H1 (cell line): ENCODE results near the gene UBE2O. TPM values are rescaled to one million over a fixed set of nuclear protein-coding genes. Genes with fewer than 3 reads are reported as not detected.

Source experiments
- CTCF ChIA-PET: fragments of 300-600 bp; sonication (Branson Sonifier 250); formaldehyde crosslinking; loops from one replicate; lab custom pipeline; 2021; ENCODE audit not compliant: partially characterized antibody; lab: Charles Lee
- POLR2A ChIA-PET: fragments of 300-600 bp; sonication (Branson Sonifier 250); formaldehyde crosslinking; loops from one replicate; lab custom pipeline; 2021; ENCODE audit warnings: inconsistent platforms; ENCODE audit not compliant: partially characterized antibody; lab: Charles Lee
- DNase-seq, 2 experiments: peaks; one replicate each; pipeline versions ENCODE4 v3.0.0 to v3.0.0-alpha.2; 2010 to 2022; ENCODE audit warnings: low spot score in 2 of 2, low read depth in 1 of 2, mixed read lengths in 1 of 2
- FAIRE-seq: peaks from 2 replicates; lab custom pipeline; 2011; peaks lifted over from hg19 to GRCh38; lab: Jason Lieb, UNC
- H2AFZ ChIP-seq: 2 replicates; pipeline ENCODE4 v1.8.1; 2012; ENCODE audit warnings: low read length, inconsistent platforms
- H2AK5ac ChIP-seq: 2 replicates; pipeline ENCODE4 v1.6.1; 2013; ENCODE audit warnings: low read depth, low read length
- H2BK120ac ChIP-seq: replicated peaks from 2 replicates; pipeline ENCODE3; 2013; ENCODE audit warnings: low read depth, low read length, inconsistent platforms
- H2BK12ac ChIP-seq: 2 replicates; pipeline ENCODE4 v1.6.1; 2013; ENCODE audit warnings: low read depth, low read length
- H2BK15ac ChIP-seq: 2 replicates; pipeline ENCODE4 v1.6.1; 2013; ENCODE audit warnings: low read length
- H2BK20ac ChIP-seq: 2 replicates; pipeline ENCODE4 v1.6.1; 2013; ENCODE audit warnings: low read length
- H2BK5ac ChIP-seq: 2 replicates; pipeline ENCODE4 v1.6.1; 2013; ENCODE audit warnings: low read depth, low read length
- H3K14ac ChIP-seq: 2 replicates; pipeline ENCODE4 v1.6.1; 2013; ENCODE audit warnings: inconsistent platforms; ENCODE audit not compliant: insufficient read length
- H3K18ac ChIP-seq: 2 replicates; pipeline ENCODE4 v1.6.1; 2013; ENCODE audit warnings: low read length; ENCODE audit errors: extremely low read depth
- H3K23ac ChIP-seq: 2 replicates; pipeline ENCODE4 v1.6.1; 2013; ENCODE audit warnings: inconsistent platforms; ENCODE audit not compliant: insufficient read length
- H3K23me2 ChIP-seq: 2 replicates; pipeline ENCODE4 v1.6.1; 2013; ENCODE audit warnings: low read depth, low read length
- H3K27ac ChIP-seq: 2 replicates; pipeline ENCODE4 v1.6.1; 2011; ENCODE audit warnings: low read depth, low read length, inconsistent platforms
- H3K27me3 ChIP-seq, 4 experiments: replicated peaks in 1 of 4; 1 replicate in 1 of 4; 2 replicates in 3 of 4; pipeline versions ENCODE4 v1.6.1 to v1.8.1; 2011 to 2013; ENCODE audit warnings: low read length in 3 of 4, mild to moderate bottlenecking in 3 of 4, inconsistent platforms in 2 of 4, mixed read lengths in 2 of 4, moderate library complexity in 1 of 4; ENCODE audit not compliant: control insufficient read depth in 3 of 4, insufficient read depth in 3 of 4; ENCODE audit errors: extremely low read depth in 1 of 4
- H3K36me3 ChIP-seq, 4 experiments: 2 replicates each; pipeline versions ENCODE4 v1.6.1 to v1.8.1; 2011 to 2013; ENCODE audit warnings: mild to moderate bottlenecking in 4 of 4, low read length in 3 of 4, moderate library complexity in 2 of 4, control low read depth in 1 of 4, inconsistent platforms in 1 of 4; ENCODE audit not compliant: insufficient read depth in 4 of 4, control insufficient read depth in 2 of 4
- H3K4ac ChIP-seq: replicated peaks from 2 replicates; pipeline ENCODE3; 2013; ENCODE audit warnings: low read length, low read depth, mixed read lengths, inconsistent platforms; ENCODE audit not compliant: insufficient read length
- H3K4me1 ChIP-seq, 4 experiments: replicated peaks in 1 of 4; 1 replicate in 1 of 4; 2 replicates in 3 of 4; pipeline versions ENCODE4 v1.6.1 to v1.8.1; 2011 to 2013; ENCODE audit warnings: low read length in 3 of 4, inconsistent platforms in 2 of 4, mixed read lengths in 1 of 4; ENCODE audit not compliant: insufficient read depth in 4 of 4, control insufficient read depth in 3 of 4
- H3K4me2 ChIP-seq, 2 experiments: 2 replicates each; pipeline versions ENCODE4 v1.6.1 to v1.8.1; 2011 to 2013; ENCODE audit warnings: low read depth in 2 of 2, low read length in 2 of 2, control low read depth in 1 of 2, inconsistent platforms in 1 of 2, mild to moderate bottlenecking in 1 of 2; ENCODE audit not compliant: insufficient read depth in 1 of 2
- H3K4me3 ChIP-seq, 4 experiments: fragments of 200-600, 300-600 bp in 1 of 4; sonication (generic), shearing (Covaris generic), sonication (Bioruptor Twin) in 1 of 4; 2 replicates each; pipeline versions ENCODE4 v1.5.1 to v1.8.1; 2011 to 2016; ENCODE audit warnings: low read length in 4 of 4, low read depth in 3 of 4, control low read depth in 2 of 4, inconsistent platforms in 2 of 4, mild to moderate bottlenecking in 2 of 4, mixed read lengths in 1 of 4, moderate library complexity in 1 of 4; ENCODE audit not compliant: insufficient read depth in 2 of 4; ENCODE audit errors: extremely low read depth in 1 of 4
- H3K56ac ChIP-seq: replicated peaks from 2 replicates; pipeline ENCODE3; 2013; ENCODE audit warnings: low read depth, mild to moderate bottlenecking, mixed read lengths, low read length, inconsistent platforms; ENCODE audit not compliant: insufficient read length
- H3K79me1 ChIP-seq: 2 replicates; pipeline ENCODE4 v1.6.1; 2013; ENCODE audit warnings: low read depth, low read length, control low read depth
- H3K79me2 ChIP-seq, 2 experiments: 2 replicates each; pipeline versions ENCODE4 v1.6.1 to v1.8.1; 2012 to 2013; ENCODE audit warnings: low read length in 2 of 2, mild to moderate bottlenecking in 2 of 2, inconsistent platforms in 1 of 2; ENCODE audit not compliant: insufficient read depth in 2 of 2, control insufficient read depth in 1 of 2
- H3K9ac ChIP-seq, 4 experiments: replicated peaks in 1 of 4; 1 replicate in 1 of 4; 2 replicates in 3 of 4; pipeline versions ENCODE4 v1.6.1 to v1.8.1; 2011 to 2013; ENCODE audit warnings: low read depth in 3 of 4, low read length in 3 of 4, control low read depth in 2 of 4, mild to moderate bottlenecking in 2 of 4, moderate library complexity in 2 of 4, inconsistent platforms in 1 of 4; ENCODE audit errors: extremely low read depth in 1 of 4
- H3K9me3 ChIP-seq, 2 experiments: 2 replicates each; pipeline versions ENCODE4 v1.6.1 to v1.8.1; 2012 to 2013; ENCODE audit warnings: mild to moderate bottlenecking in 2 of 2, moderate library complexity in 2 of 2, control low read depth in 1 of 2, inconsistent platforms in 1 of 2, low read depth in 1 of 2, low read length in 1 of 2, mixed read lengths in 1 of 2; ENCODE audit not compliant: insufficient read depth in 2 of 2
- H4K20me1 ChIP-seq, 2 experiments: replicated peaks in 1 of 2; 2 replicates each; pipeline versions ENCODE3 to v1.8.1; 2011 to 2013; ENCODE audit warnings: inconsistent platforms in 2 of 2, low read length in 2 of 2, mild to moderate bottlenecking in 1 of 2; ENCODE audit not compliant: insufficient read depth in 2 of 2, control insufficient read depth in 1 of 2
- H4K5ac ChIP-seq: 2 replicates; pipeline ENCODE4 v1.6.1; 2013; ENCODE audit warnings: low read length, low read depth, mixed read lengths, inconsistent platforms; ENCODE audit not compliant: insufficient read length
- H4K8ac ChIP-seq: 2 replicates; pipeline ENCODE4 v1.8.0; 2013; ENCODE audit warnings: mild to moderate bottlenecking, moderate library complexity, low read length, inconsistent platforms; ENCODE audit not compliant: insufficient read depth; ENCODE audit errors: extremely low read depth
- H4K91ac ChIP-seq: replicated peaks from 2 replicates; pipeline ENCODE3; 2013; ENCODE audit warnings: low read length, mixed read lengths, inconsistent platforms; ENCODE audit not compliant: insufficient read length
- BRCA1 ChIP-seq: IDR thresholded peaks from 2 replicates; pipeline ENCODE4 v1.6.1; 2012; ENCODE audit warnings: low read depth, low read length, improper control_type of control experiment
- CBX5 ChIP-seq: fragments of 300-800, 300-1000 bp; sonication (generic); IDR thresholded peaks from 2 replicates; pipeline ENCODE4 v1.7.1; 2016; ENCODE audit warnings: antibody characterized with exemption, low read length, low read depth
- CTBP2 ChIP-seq: IDR thresholded peaks from 2 replicates; pipeline ENCODE4 v1.7.0; 2011; ENCODE audit warnings: borderline replicate concordance, mild to moderate bottlenecking, moderate library complexity, mixed read lengths, low read length; ENCODE audit not compliant: insufficient read depth, insufficient read length
- EGR1 ChIP-seq: IDR thresholded peaks from 2 replicates; pipeline ENCODE4 v1.6.1; 2011; ENCODE audit warnings: low read depth, low read length, borderline replicate concordance
- JUND ChIP-seq: IDR thresholded peaks from 2 replicates; pipeline ENCODE4 v1.6.1; 2011; ENCODE audit warnings: mild to moderate bottlenecking, improper control_type of control experiment, low read length
- MAFK ChIP-seq: IDR thresholded peaks from 2 replicates; pipeline ENCODE4 v1.6.1; 2012; ENCODE audit warnings: low read depth, mild to moderate bottlenecking, improper control_type of control experiment, low read length
- MAX ChIP-seq: IDR thresholded peaks from 2 replicates; pipeline ENCODE4 v1.6.1; 2012; ENCODE audit warnings: inconsistent platforms
- NANOG ChIP-seq: IDR thresholded peaks from 2 replicates; pipeline ENCODE4 v1.6.1; 2011; ENCODE audit warnings: low read length, low read depth, mild to moderate bottlenecking, inconsistent platforms; ENCODE audit not compliant: insufficient read depth, poor library complexity, severe bottlenecking
- NRF1 ChIP-seq: IDR thresholded peaks from 2 replicates; pipeline ENCODE4 v1.6.1; 2011; ENCODE audit warnings: mild to moderate bottlenecking, low read depth, low read length, improper control_type of control experiment
- RFX5 ChIP-seq: IDR thresholded peaks from 2 replicates; pipeline ENCODE4 v1.6.1; 2011; ENCODE audit warnings: low read depth, low read length, improper control_type of control experiment, borderline replicate concordance
- SIRT6 ChIP-seq: IDR thresholded peaks from one replicate; pipeline ENCODE4 v1.7.1; 2012; ENCODE audit warnings: low read length, inconsistent platforms
- SP1 ChIP-seq: IDR thresholded peaks from 2 replicates; pipeline ENCODE4 v1.6.1; 2011; ENCODE audit warnings: low read depth, low read length
- SP2 ChIP-seq: IDR thresholded peaks from 2 replicates; pipeline ENCODE4 v1.6.1; 2012; ENCODE audit warnings: mild to moderate bottlenecking, low read length, inconsistent platforms
- TAF1 ChIP-seq: IDR thresholded peaks from 2 replicates; pipeline ENCODE4 v1.6.1; 2011; ENCODE audit warnings: mild to moderate bottlenecking, low read depth, low read length
- WGBS, 2 experiments: shearing (Covaris generic) in 1 of 2; methylation state at CpG; one replicate each; pipeline versions ENCODE4 v1.1.6 to v1.1.7; 2013 to 2015; ENCODE audit warnings: low lambda C conversion rate in 2 of 2, mixed read lengths in 2 of 2, inconsistent platforms in 1 of 2, low coverage in 1 of 2, missing lambda C conversion rate in 1 of 2; ENCODE audit not compliant: insufficient replicate concordance in 2 of 2, insufficient coverage in 1 of 2, insufficient read length in 1 of 2; ENCODE audit errors: extremely low coverage in 1 of 2, missing lambda C conversion rate in 1 of 2; 5-methylcytosine and 5-hydroxymethylcytosine counted together
- polyA plus RNA-seq, 7 experiments: library from polyadenylated mRNA; depleted of rRNA in 3 of 7; stranded (reverse) in 5 of 7; unstranded in 2 of 7; fragments of >200 nt in 5 of 7; fragments of 200-250 nt in 2 of 7; gene quantifications; 1 replicate in 5 of 7; 2 replicates in 1 of 7; 4 replicates in 1 of 7; pipeline versions ENCODE4 v1.2.1 to v1.2.3, GENCODE V29; 2011 to 2013; ENCODE audit warnings: missing spikeins in 2 of 7, mixed read lengths in 2 of 7
- total RNA-seq: library from RNA; stranded (reverse); fragmentation: NEBNext Ultra II Directional; extraction: Animal tissue kit (Norgen Biotek cat#: 25700); gene quantifications from 2 replicates; pipeline ENCODE4 v1.2.1, GENCODE V29; 2021

Gene UBE2O
- total and polyA plus RNA-seq, 2 of the 8 experiments (the other 6 are each of a cell fraction or from before 2014, with no cell fraction given), result 24.4 to 63.0 TPM

- H3K4ac ChIP-seq, result no peak overlapping the region
- H2BK12ac ChIP-seq, result no peak overlapping the region
- no peak overlapping the region for H2BK15ac ChIP-seq
- ChIA-PET CTCF (interaction anchor here (0.7 to 14.5 kb wide), 16 partner anchors 13 to 977 kb away, joined by 3 to 197 read pairs (median 6); partner anchors contain the start of genes AANAT, PRPSAP1, SPHK1 and UBE2O), POLR2A (interaction anchor here (0.7 to 1.7 kb wide), 6 partner anchors 10 to 48 kb away, joined by 3 to 7 read pairs (median 3); no protein-coding TSS in a partner anchor)
- no peak overlapping the region for H2BK20ac ChIP-seq
- H3K18ac ChIP-seq, result no peak overlapping the region
- H3K4me3 ChIP-seq, result no peak overlapping the region
- no peak overlapping the region for H3K27ac ChIP-seq
- no peak overlapping the region for H4K8ac ChIP-seq
- peaks cover 17% of the 10 kb centered on the region for H3K79me1 ChIP-seq
- no peaks in the 10 kb centered on the region for H3K36me3 ChIP-seq
- no peak overlapping the region for H2AFZ ChIP-seq
- no peak overlapping the region for H2BK120ac ChIP-seq
- H3K9me3 ChIP-seq, result no peaks in the 10 kb centered on the region
- peaks cover 4 to 11% (median 5%) of the 10 kb centered on the region in 4 experiments for H3K4me1 ChIP-seq
- no peak overlapping the region for H3K23ac ChIP-seq
- H2AK5ac ChIP-seq, result no peak overlapping the region
- H2BK5ac ChIP-seq, result no peak overlapping the region
- peaks cover 4 to 68% of the 10 kb centered on the region in 2 experiments for H3K79me2 ChIP-seq
- no peak overlapping the region for H4K5ac ChIP-seq
- TF ChIP-seq EGR1 (no peak), JUND (no peak), NRF1 (no peak), RFX5 (no peak), TAF1 (no peak), MAFK (no peak), SIRT6 (no peak), MAX (no peak), BRCA1 (no peak), CTBP2 (no peak), SP2 (no peak), NANOG (no peak), SP1 (no peak), CBX5 (no peak)
- no peaks in the 10 kb centered on the region for H3K23me2 ChIP-seq
- WGBS, 2 experiments, result 90% methylated on average over 5 of the region's 5 CpGs; no CpG with 5 or more reads in 1 of the 2 experiments
- H3K9ac ChIP-seq, result no peak overlapping the region
- no peak overlapping the region for H4K91ac ChIP-seq
- H3K4me2 ChIP-seq, result no peak overlapping the region
- no peak overlapping the region for H3K14ac ChIP-seq
- H3K56ac ChIP-seq, result no peak overlapping the region
- H4K20me1 ChIP-seq, result peaks cover 12 to 28% of the 10 kb centered on the region in 2 experiments
- DNase-seq (no peak), FAIRE-seq (no peak)
- no peaks in the 10 kb centered on the region for H3K27me3 ChIP-seq
Measured at GRCh38 chr17:76411247-76411646, 41.7 kb downstream of the UBE2O start.
